Measurements from ENCODE around the gene SERPINI2. TPM values are rescaled to one million over a fixed set of nuclear protein-coding genes. Genes with fewer than 3 reads are reported as not detected.

SERPINI2 gene
- total RNA-seq (1 to 10 TPM; 1.5 to 3.3 (median 2.4) TPM), polyA plus RNA-seq (1.3 TPM)
- long read RNA-seq, donor 1, result 0 reads
- long read RNA-seq, donor 2, result 0 reads
- long read RNA-seq, donor 3, partial matches to known transcripts, result 0 of 2 reads
- long read RNA-seq, donor 3, other reads (novel, unspliced or antisense), result 2 of 2 reads
- long read RNA-seq, donor 4, result 0 reads

DNA sequence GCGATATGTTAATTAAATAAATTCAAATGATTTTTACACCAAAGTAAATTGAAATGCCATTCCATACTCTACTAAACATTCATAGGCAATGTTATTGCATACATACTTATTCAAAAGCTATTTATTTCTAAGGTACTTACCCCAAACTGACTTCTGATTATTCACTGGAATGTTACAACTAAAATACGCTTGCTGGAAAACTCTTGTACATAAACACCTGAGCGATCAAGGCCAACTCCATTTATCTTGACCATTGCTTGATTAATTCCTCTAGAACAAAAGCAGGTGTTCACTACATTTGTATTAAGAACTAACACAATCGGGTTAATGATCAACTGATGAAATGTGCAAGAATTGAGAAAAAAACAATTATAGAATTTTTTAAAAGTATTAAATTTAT is at the start of gene SERPINI2:
SERPINI2 (minus strand) TSS at position 180 of the 400 bp plus-strand sequence. CDS start 2,208 bp downstream, outside the sequence.
- intact Hi-C loops (cut with DNase I), result no loop called here
- WGBS, result 80% methylated on average over 4 of the region's 4 CpGs
- no peak for ATAC-seq
- no peaks in the 10 kb centered on the region for H3K27me3 ChIP-seq (ENCODE audit: control insufficient read depth, insufficient read depth)
- H3K4me1 ChIP-seq (ENCODE audit: control insufficient read depth, insufficient read depth, low read length), result peaks cover 1% of the 10 kb centered on the region
- no peak within 1 kb of the TSS for H3K27ac ChIP-seq (ENCODE audit: low read length)
- H3K4me3 ChIP-seq (ENCODE audit: low read length), result no peak within 1 kb of the TSS
- no peak for DNase-seq
- H3K9me3 ChIP-seq (ENCODE audit: control insufficient read depth, low read length), result no peaks in the 10 kb centered on the region

GRCh38 chr3:167521006-167521355 is 47.1 kb upstream of the SERPINI2 start:
- Histone ChIP-seq H3K27ac (ENCODE audit: low read length) (no peak overlapping the region), H3K27me3 (ENCODE audit: control insufficient read depth, insufficient read depth) (no peaks in the 10 kb centered on the region), H3K4me3 (ENCODE audit: low read length) (no peak overlapping the region), H3K4me1 (ENCODE audit: control insufficient read depth, insufficient read depth, low read length) (no peaks in the 10 kb centered on the region), H3K9me3 (ENCODE audit: control insufficient read depth, low read length) (no peaks in the 10 kb centered on the region)
- intact Hi-C loops (cut with DNase I), result no loop called here
- ATAC-seq (no peak), DNase-seq (no peak)

GRCh38 chr3:167520266-167521005 is 46.6 kb upstream of the SERPINI2 start:
- Histone ChIP-seq H3K4me1 (ENCODE audit: control insufficient read depth, insufficient read depth, low read length) (no peaks in the 10 kb centered on the region), H3K27me3 (ENCODE audit: control insufficient read depth, insufficient read depth) (no peaks in the 10 kb centered on the region), H3K9me3 (ENCODE audit: control insufficient read depth, low read length) (no peaks in the 10 kb centered on the region), H3K4me3 (ENCODE audit: low read length) (no peak overlapping the region), H3K27ac (ENCODE audit: low read length) (no peak overlapping the region)
- ATAC-seq (no peak), DNase-seq (no peak)
- intact Hi-C loops (cut with DNase I), result no loop called here
- 86% methylated on average over 2 of the region's 2 CpGs for WGBS

DNA sequence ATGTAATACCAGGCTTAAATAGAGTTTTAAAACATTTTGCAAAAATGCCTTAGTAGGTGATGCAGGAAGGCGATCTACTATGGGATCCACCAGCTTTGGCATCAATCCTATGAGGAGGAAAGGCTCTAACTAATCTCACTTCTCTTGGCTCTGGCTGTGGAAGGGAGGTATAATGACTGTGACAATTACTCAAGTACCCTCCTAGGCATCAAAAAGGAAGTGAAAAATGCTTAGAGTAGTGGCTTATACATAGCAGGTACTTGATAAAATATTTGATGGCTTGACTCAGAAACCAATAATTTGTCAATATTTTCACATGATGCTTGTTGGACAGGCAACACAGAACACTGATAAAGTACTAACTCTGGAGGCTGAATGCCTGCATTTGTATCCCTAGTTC is 34.1 kb upstream of the SERPINI2 start:
- intact Hi-C loops (cut with DNase I), result no loop called here
- H3K27me3 ChIP-seq (ENCODE audit: control insufficient read depth, insufficient read depth), result no peaks in the 10 kb centered on the region
- DNase-seq (no peak), ATAC-seq (no peak)
- WGBS, result 88% methylated on average over 1 of the region's 1 CpG
- no peaks in the 10 kb centered on the region for H3K4me1 ChIP-seq (ENCODE audit: control insufficient read depth, insufficient read depth, low read length)
- no peak overlapping the region for H3K27ac ChIP-seq (ENCODE audit: low read length)
- H3K4me3 ChIP-seq (ENCODE audit: low read length), result no peak overlapping the region
- no peaks in the 10 kb centered on the region for H3K9me3 ChIP-seq (ENCODE audit: control insufficient read depth, low read length)

GRCh38 chr3:167502401-167502800 is 28.6 kb upstream of the SERPINI2 start:
- DNase-seq, result no peak
- no peak for ATAC-seq
- intact Hi-C loops (cut with DNase I), result no loop called here
- 77% methylated on average over 2 of the region's 2 CpGs for WGBS
- Histone ChIP-seq H3K9me3 (ENCODE audit: control insufficient read depth, low read length) (no peaks in the 10 kb centered on the region), H3K27me3 (ENCODE audit: control insufficient read depth, insufficient read depth) (no peaks in the 10 kb centered on the region), H3K27ac (ENCODE audit: low read length) (no peak overlapping the region), H3K4me1 (ENCODE audit: control insufficient read depth, insufficient read depth, low read length) (no peaks in the 10 kb centered on the region), H3K4me3 (ENCODE audit: low read length) (no peak overlapping the region)

DNA sequence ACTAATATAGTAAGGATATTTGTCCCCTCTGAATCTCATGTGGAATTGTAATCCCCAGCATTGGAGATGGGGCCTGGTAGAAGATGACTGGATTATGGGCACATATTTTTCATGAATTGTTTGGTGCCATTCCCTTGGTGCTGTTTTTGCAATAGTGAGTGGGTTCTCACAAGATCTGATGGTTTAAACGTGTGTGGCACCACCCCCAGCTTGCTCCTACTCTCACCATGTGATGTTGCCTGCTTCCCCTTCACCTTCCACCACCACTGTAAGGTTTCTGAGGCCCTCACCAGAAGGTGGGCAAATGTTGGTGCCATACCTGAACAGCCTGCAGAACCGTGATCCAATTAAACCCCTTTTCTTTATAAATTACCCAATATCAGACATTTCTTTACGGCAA is 28.1 kb upstream of the SERPINI2 start:
- H3K27ac ChIP-seq (ENCODE audit: low read length), result no peak overlapping the region
- 77% methylated on average over 3 of the region's 3 CpGs for WGBS
- H3K4me3 ChIP-seq (ENCODE audit: low read length), result no peak overlapping the region
- H3K9me3 ChIP-seq (ENCODE audit: control insufficient read depth, low read length), result no peaks in the 10 kb centered on the region
- no peaks in the 10 kb centered on the region for H3K4me1 ChIP-seq (ENCODE audit: control insufficient read depth, insufficient read depth, low read length)
- ATAC-seq, result no peak
- H3K27me3 ChIP-seq (ENCODE audit: control insufficient read depth, insufficient read depth), result no peaks in the 10 kb centered on the region
- intact Hi-C loops (cut with DNase I), result no loop called here
- no peak for DNase-seq

- no peaks in the 10 kb centered on the region for H3K4me1 ChIP-seq (ENCODE audit: control insufficient read depth, insufficient read depth, low read length)
- 90% methylated on average over 7 of the region's 7 CpGs for WGBS
- H3K4me3 ChIP-seq (ENCODE audit: low read length), result no peak overlapping the region
- ATAC-seq (no peak), DNase-seq (no peak)
- no peaks in the 10 kb centered on the region for H3K27me3 ChIP-seq (ENCODE audit: control insufficient read depth, insufficient read depth)
- no peak overlapping the region for H3K27ac ChIP-seq (ENCODE audit: low read length)
- intact Hi-C loops (cut with DNase I), result no loop called here
- no peaks in the 10 kb centered on the region for H3K9me3 ChIP-seq (ENCODE audit: control insufficient read depth, low read length)
These were observed 24.1 kb upstream of the SERPINI2 start for GRCh38 chr3:167497903-167498302.

GRCh38 chr3:167493244-167493643 is 19.4 kb upstream of the SERPINI2 start:
- Histone ChIP-seq H3K4me1 (ENCODE audit: control insufficient read depth, insufficient read depth, low read length) (no peaks in the 10 kb centered on the region), H3K27ac (ENCODE audit: low read length) (no peak overlapping the region), H3K4me3 (ENCODE audit: low read length) (no peak overlapping the region), H3K27me3 (ENCODE audit: control insufficient read depth, insufficient read depth) (no peaks in the 10 kb centered on the region), H3K9me3 (ENCODE audit: control insufficient read depth, low read length) (no peaks in the 10 kb centered on the region)
- intact Hi-C loops (cut with DNase I), result no loop called here
- 68% methylated on average over 3 of the region's 3 CpGs for WGBS
- DNase-seq (no peak), ATAC-seq (no peak)

- DNase-seq (no peak), ATAC-seq (no peak)
- Histone ChIP-seq H3K27ac (ENCODE audit: low read length) (no peak overlapping the region), H3K4me3 (ENCODE audit: low read length) (no peak overlapping the region), H3K9me3 (ENCODE audit: control insufficient read depth, low read length) (no peaks in the 10 kb centered on the region), H3K27me3 (ENCODE audit: control insufficient read depth, insufficient read depth) (no peaks in the 10 kb centered on the region), H3K4me1 (ENCODE audit: control insufficient read depth, insufficient read depth, low read length) (no peaks in the 10 kb centered on the region)
- intact Hi-C loops (cut with DNase I), result no loop called here
These were observed 17.8 kb upstream of the SERPINI2 start for GRCh38 chr3:167491621-167492020.

- H3K27me3 ChIP-seq (ENCODE audit: control insufficient read depth, insufficient read depth), result no peaks in the 10 kb centered on the region
- no peak overlapping the region for H3K27ac ChIP-seq (ENCODE audit: low read length)
- ATAC-seq (no peak), DNase-seq (no peak)
- 67% methylated on average over 1 of the region's 1 CpG for WGBS
- H3K4me1 ChIP-seq (ENCODE audit: control insufficient read depth, insufficient read depth, low read length), result no peaks in the 10 kb centered on the region
- no peaks in the 10 kb centered on the region for H3K9me3 ChIP-seq (ENCODE audit: control insufficient read depth, low read length)
- intact Hi-C loops (cut with DNase I), result no loop called here
- H3K4me3 ChIP-seq (ENCODE audit: low read length), result no peak overlapping the region
These were observed 15.7 kb upstream of the SERPINI2 start for GRCh38 chr3:167489571-167489970.

DNA sequence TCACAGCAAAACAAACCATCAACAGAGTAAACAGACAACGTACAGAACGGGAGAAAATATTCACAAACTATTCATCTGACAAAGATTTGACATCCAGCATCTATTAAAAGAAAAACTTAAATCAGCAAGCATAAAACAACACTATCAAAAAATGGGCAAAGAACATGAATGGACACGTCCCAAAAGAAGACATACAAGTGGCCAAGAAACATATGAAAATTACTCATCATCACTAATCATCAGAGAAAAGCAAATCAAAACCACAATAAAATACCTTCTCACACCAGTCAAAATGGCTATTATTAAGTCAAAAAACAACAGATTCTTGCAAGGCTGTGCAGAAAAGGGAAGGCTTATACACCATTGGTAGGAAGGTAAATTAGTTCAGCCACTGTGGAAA is 13.7 kb upstream of the SERPINI2 start:
- DNase-seq (no peak), ATAC-seq (no peak)
- intact Hi-C loops (cut with DNase I), result no loop called here
- WGBS, result 55% methylated on average over 3 of the region's 3 CpGs
- Histone ChIP-seq H3K27me3 (ENCODE audit: control insufficient read depth, insufficient read depth) (no peaks in the 10 kb centered on the region), H3K9me3 (ENCODE audit: control insufficient read depth, low read length) (no peaks in the 10 kb centered on the region), H3K27ac (ENCODE audit: low read length) (no peak overlapping the region), H3K4me1 (ENCODE audit: control insufficient read depth, insufficient read depth, low read length) (no peaks in the 10 kb centered on the region), H3K4me3 (ENCODE audit: low read length) (no peak overlapping the region)

GRCh38 chr3:167484551-167484950 is 10.7 kb upstream of the SERPINI2 start:
- DNase-seq, result no peak
- H3K27ac ChIP-seq (ENCODE audit: low read length), result no peak overlapping the region
- H3K4me3 ChIP-seq (ENCODE audit: low read length), result no peak overlapping the region
- H3K4me1 ChIP-seq (ENCODE audit: control insufficient read depth, insufficient read depth, low read length), result no peaks in the 10 kb centered on the region
- no peaks in the 10 kb centered on the region for H3K9me3 ChIP-seq (ENCODE audit: control insufficient read depth, low read length)
- no peak for ATAC-seq
- intact Hi-C loops (cut with DNase I), result no loop called here
- WGBS, result 71% methylated on average over 2 of the region's 2 CpGs
- H3K27me3 ChIP-seq (ENCODE audit: control insufficient read depth, insufficient read depth), result no peaks in the 10 kb centered on the region
